PC-9 (cell line): ENCODE measurements around the gene TFDP3.

Experiments used
- EZH2 ChIP-seq: fragments of 200-600 bp; sonication (generic); IDR thresholded peaks from 2 replicates; pipeline ENCODE4 v1.8.0; 2017; ENCODE audit warnings: antibody characterized with exemption, low read depth
- TF ChIP-seq, protein P1 (sequence below): fragments of 200-600 bp; sonication (generic); conservative IDR thresholded peaks from 2 replicates; pipeline ENCODE4 v1.6.1; 2017; ENCODE audit warnings: mixed run types, antibody characterized with exemption, mild to moderate bottlenecking, moderate library complexity

DNA sequence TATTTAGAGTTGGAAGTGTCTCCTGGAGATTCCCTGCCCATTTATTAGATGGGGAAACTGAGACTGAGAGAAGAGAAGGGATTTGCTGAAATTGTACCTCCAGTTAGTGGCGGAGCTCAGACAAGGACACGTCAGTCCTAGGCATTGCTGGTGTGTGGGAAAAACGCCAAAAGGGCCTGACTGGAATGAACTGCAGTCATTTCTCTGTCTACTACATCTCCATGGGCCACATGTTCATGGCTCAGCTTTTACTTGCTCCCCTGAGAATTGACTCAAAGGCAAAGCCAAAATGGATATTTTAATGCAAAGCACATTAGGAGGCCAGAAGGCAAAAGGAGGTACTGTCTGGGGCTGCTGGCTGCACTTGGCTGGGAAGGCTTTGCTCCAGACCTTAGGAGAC, 3.9 kb downstream of the TFDP3 start:
- no peak for TF ChIP-seq EZH2
- TF ChIP-seq, protein P1, sequence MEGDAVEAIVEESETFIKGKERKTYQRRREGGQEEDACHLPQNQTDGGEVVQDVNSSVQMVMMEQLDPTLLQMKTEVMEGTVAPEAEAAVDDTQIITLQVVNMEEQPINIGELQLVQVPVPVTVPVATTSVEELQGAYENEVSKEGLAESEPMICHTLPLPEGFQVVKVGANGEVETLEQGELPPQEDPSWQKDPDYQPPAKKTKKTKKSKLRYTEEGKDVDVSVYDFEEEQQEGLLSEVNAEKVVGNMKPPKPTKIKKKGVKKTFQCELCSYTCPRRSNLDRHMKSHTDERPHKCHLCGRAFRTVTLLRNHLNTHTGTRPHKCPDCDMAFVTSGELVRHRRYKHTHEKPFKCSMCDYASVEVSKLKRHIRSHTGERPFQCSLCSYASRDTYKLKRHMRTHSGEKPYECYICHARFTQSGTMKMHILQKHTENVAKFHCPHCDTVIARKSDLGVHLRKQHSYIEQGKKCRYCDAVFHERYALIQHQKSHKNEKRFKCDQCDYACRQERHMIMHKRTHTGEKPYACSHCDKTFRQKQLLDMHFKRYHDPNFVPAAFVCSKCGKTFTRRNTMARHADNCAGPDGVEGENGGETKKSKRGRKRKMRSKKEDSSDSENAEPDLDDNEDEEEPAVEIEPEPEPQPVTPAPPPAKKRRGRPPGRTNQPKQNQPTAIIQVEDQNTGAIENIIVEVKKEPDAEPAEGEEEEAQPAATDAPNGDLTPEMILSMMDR = no peak
